CD4-positive, alpha-beta T cell treated with Interleukin-4 for 1 hour (primary cell): ENCODE data around the gene RICTOR.
"Not testable (repeated sequence)": the region's sequence is repeated elsewhere in the genome, so short reads cannot be mapped to it uniquely, and the experiment has no call there.

Experiments used
- DNase-seq, 2 donors: peaks; one replicate each; pipeline ENCODE4 v3.0.0-alpha.2; 2020 to 2022

RICTOR gene

GRCh38 chr5:39055768-39056398 lies 18.3 kb downstream of the RICTOR start:
- no peak for DNase-seq

- no peak for DNase-seq
These were observed 19.0 kb downstream of the RICTOR start for GRCh38 chr5:39055027-39055767.

- DNase-seq = no peak
These were observed 21.0 kb downstream of the RICTOR start for GRCh38 chr5:39053189-39053588.

GRCh38 chr5:39052141-39052540 lies 22.1 kb downstream of the RICTOR start:
- no peak for DNase-seq

- DNase-seq = no peak
These were observed 24.9 kb downstream of the RICTOR start for GRCh38 chr5:39049315-39049714.

GRCh38 chr5:39040875-39041274 lies 33.3 kb downstream of the RICTOR start:
- DNase-seq = no peak

GRCh38 chr5:39034493-39034892 lies 39.7 kb downstream of the RICTOR start:
- DNase-seq = not testable (repeated sequence)

- no peak for DNase-seq
These were observed 43.2 kb downstream of the RICTOR start for GRCh38 chr5:39031041-39031440.

GRCh38 chr5:39025456-39025855 lies 48.7 kb downstream of the RICTOR start:
- DNase-seq = no peak

- no peak for DNase-seq
These were observed 49.3 kb downstream of the RICTOR start for GRCh38 chr5:39024884-39025283.

GRCh38 chr5:39024005-39024404 lies 50.2 kb downstream of the RICTOR start:
- no peak for DNase-seq

GRCh38 chr5:39023121-39023520 lies 51.1 kb downstream of the RICTOR start:
- no peak for DNase-seq

- DNase-seq = no peak
These were observed 52.0 kb downstream of the RICTOR start for GRCh38 chr5:39022151-39022550.

GRCh38 chr5:39021413-39021812 lies 52.8 kb downstream of the RICTOR start:
- DNase-seq = no peak

- DNase-seq = no peak
These were observed 53.7 kb downstream of the RICTOR start for GRCh38 chr5:39020458-39020857.

- DNase-seq = no peak
These were observed 54.9 kb downstream of the RICTOR start for GRCh38 chr5:39019254-39019653.

GRCh38 chr5:39017504-39017903 lies 56.7 kb downstream of the RICTOR start:
- DNase-seq = no peak

GRCh38 chr5:39016587-39017275 lies 57.5 kb downstream of the RICTOR start:
- DNase-seq = no peak

GRCh38 chr5:39015743-39016586 lies 58.2 kb downstream of the RICTOR start:
- DNase-seq = no peak

GRCh38 chr5:39014561-39014960 lies 59.6 kb downstream of the RICTOR start:
- no peak for DNase-seq

- no peak for DNase-seq
These were observed 60.3 kb downstream of the RICTOR start for GRCh38 chr5:39013938-39014337.

GRCh38 chr5:39010958-39011357 lies 63.2 kb downstream of the RICTOR start:
- DNase-seq = not testable (repeated sequence)

GRCh38 chr5:39009981-39010380 lies 64.2 kb downstream of the RICTOR start:
- no peak for DNase-seq
